Cardiac muscle cell (in vitro differentiated cells and primary cell): ENCODE measurements around the gene CDS1. TPM values are rescaled to one million over a fixed set of nuclear protein-coding genes. Genes with fewer than 3 reads are reported as not detected.
"Not testable (repeated sequence)": the region's sequence is repeated elsewhere in the genome, so short reads cannot be mapped to it uniquely, and the experiment has no call there.

Experiments
- DNase-seq, 2 donors: peaks; one replicate each; pipeline versions ENCODE4 v3.0.0 to v3.0.0-alpha.2; 2010 to 2017; ENCODE audit warnings: low read depth in 1 of 2, low spot score in 1 of 2
- H3K27ac ChIP-seq: fragments of 200-600 bp; sonication (generic); 2 replicates; pipeline ENCODE4 v1.5.1; 2016
- H3K27me3 ChIP-seq: fragments of 200-600 bp; sonication (generic); 2 replicates; pipeline ENCODE4 v1.6.0; 2016; ENCODE audit warnings: control low read depth
- H3K36me3 ChIP-seq: fragments of 200-600 bp; sonication (generic); 2 replicates; pipeline ENCODE4 v1.5.1; 2016; ENCODE audit warnings: control low read depth
- H3K4me1 ChIP-seq: fragments of 200-600 bp; sonication (generic); 2 replicates; pipeline ENCODE4 v1.8.1; 2017; ENCODE audit warnings: low read depth, mild to moderate bottlenecking, mixed run types
- H3K4me3 ChIP-seq: fragments of 200-600 bp; sonication (generic); 2 replicates; pipeline ENCODE4 v1.5.1; 2016; ENCODE audit warnings: mild to moderate bottlenecking
- H3K9me3 ChIP-seq: fragments of 200-600 bp; sonication (generic); 2 replicates; pipeline ENCODE4 v1.5.1; 2017; ENCODE audit warnings: low read depth, mild to moderate bottlenecking, control low read depth
- CTCF ChIP-seq: IDR thresholded peaks from 2 replicates; pipeline ENCODE4 v1.5.1; 2012; ENCODE audit warnings: low read depth, mild to moderate bottlenecking, low read length
- polyA plus RNA-seq: library from polyadenylated mRNA; unstranded; fragments of >200 nt; fragmentation: Nextera tagmentation; extraction: Ambion mirVana; gene quantifications from 2 replicates; pipeline ENCODE4 v1.2.1, GENCODE V29; 2016
- total RNA-seq: library from RNA; depleted of rRNA; stranded (reverse); fragments of >200 nt; gene quantifications from 2 replicates; pipeline ENCODE4 v1.2.3, GENCODE V29; 2016

CDS1 gene
- total and polyA plus RNA-seq, 2 experiments from 2014 or later = 1.9 to 2.2 TPM

GRCh38 chr4:84681486-84682274 lies 98.8 kb downstream of the CDS1 start:
- H3K27ac ChIP-seq = peak overlapping the region; percentile 91

GRCh38 chr4:84682661-84683060 lies 99.7 kb downstream of the CDS1 start:
- peak overlapping the region; percentile 91 for H3K27ac ChIP-seq
- H3K36me3 ChIP-seq = peaks cover 32% of the 10 kb centered on the region

More at GRCh38 chr4:84681486-84682274, 98.8 kb downstream of the CDS1 start:
- no peaks in the 10 kb centered on the region for H3K9me3 ChIP-seq
- H3K4me1 ChIP-seq = peaks cover 19% of the 10 kb centered on the region
- TF ChIP-seq CTCF = peak; percentile 14
- no peaks in the 10 kb centered on the region for H3K27me3 ChIP-seq
- peaks cover 32% of the 10 kb centered on the region for H3K36me3 ChIP-seq
- no peak overlapping the region for H3K4me3 ChIP-seq
- DNase-seq = peak; percentile 73 to 81

GRCh38 chr4:84683064-84683850 lies 100.3 kb downstream of the CDS1 start:
- peaks cover 32% of the 10 kb centered on the region for H3K36me3 ChIP-seq
- no peak for DNase-seq
- no peak overlapping the region for H3K4me3 ChIP-seq
- peaks cover 11% of the 10 kb centered on the region for H3K4me1 ChIP-seq
- no peak for TF ChIP-seq CTCF
- no peaks in the 10 kb centered on the region for H3K9me3 ChIP-seq
- peak overlapping the region; percentile 91 for H3K27ac ChIP-seq
- no peaks in the 10 kb centered on the region for H3K27me3 ChIP-seq

More at GRCh38 chr4:84682661-84683060, 99.7 kb downstream of the CDS1 start:
- not testable (repeated sequence) for H3K9me3 ChIP-seq, H3K27me3 ChIP-seq, DNase-seq, H3K4me3 ChIP-seq
- H3K4me1 ChIP-seq = peaks cover 11% of the 10 kb centered on the region

GRCh38 chr4:84684361-84684760 lies 101.4 kb downstream of the CDS1 start:
- Histone ChIP-seq H3K9me3 (no peaks in the 10 kb centered on the region), H3K36me3 (peaks cover 22% of the 10 kb centered on the region), H3K27ac (no peak overlapping the region), H3K27me3 (no peaks in the 10 kb centered on the region), H3K4me1 (peaks cover 11% of the 10 kb centered on the region), H3K4me3 (no peak overlapping the region)
- DNase-seq = no peak
- TF ChIP-seq CTCF = no peak

GRCh38 chr4:84685105-84685504 lies 102.2 kb downstream of the CDS1 start:
- H3K27me3 ChIP-seq = no peaks in the 10 kb centered on the region
- no peak for TF ChIP-seq CTCF
- peaks cover 22% of the 10 kb centered on the region for H3K36me3 ChIP-seq
- H3K4me1 ChIP-seq = peaks cover 11% of the 10 kb centered on the region
- no peaks in the 10 kb centered on the region for H3K9me3 ChIP-seq
- no peak overlapping the region for H3K4me3 ChIP-seq
- H3K27ac ChIP-seq = no peak overlapping the region
- DNase-seq = no peak

GRCh38 chr4:84688605-84689004 lies 105.7 kb downstream of the CDS1 start:
- Histone ChIP-seq H3K36me3 (peaks cover 27% of the 10 kb centered on the region), H3K9me3 (no peaks in the 10 kb centered on the region), H3K27ac (no peak overlapping the region), H3K4me3 (no peak overlapping the region), H3K27me3 (no peaks in the 10 kb centered on the region), H3K4me1 (no peaks in the 10 kb centered on the region)
- no peak for DNase-seq
- TF ChIP-seq CTCF = no peak
